ENCODE measurements around the gene VEGFA.

The VEGFA gene

DNA sequence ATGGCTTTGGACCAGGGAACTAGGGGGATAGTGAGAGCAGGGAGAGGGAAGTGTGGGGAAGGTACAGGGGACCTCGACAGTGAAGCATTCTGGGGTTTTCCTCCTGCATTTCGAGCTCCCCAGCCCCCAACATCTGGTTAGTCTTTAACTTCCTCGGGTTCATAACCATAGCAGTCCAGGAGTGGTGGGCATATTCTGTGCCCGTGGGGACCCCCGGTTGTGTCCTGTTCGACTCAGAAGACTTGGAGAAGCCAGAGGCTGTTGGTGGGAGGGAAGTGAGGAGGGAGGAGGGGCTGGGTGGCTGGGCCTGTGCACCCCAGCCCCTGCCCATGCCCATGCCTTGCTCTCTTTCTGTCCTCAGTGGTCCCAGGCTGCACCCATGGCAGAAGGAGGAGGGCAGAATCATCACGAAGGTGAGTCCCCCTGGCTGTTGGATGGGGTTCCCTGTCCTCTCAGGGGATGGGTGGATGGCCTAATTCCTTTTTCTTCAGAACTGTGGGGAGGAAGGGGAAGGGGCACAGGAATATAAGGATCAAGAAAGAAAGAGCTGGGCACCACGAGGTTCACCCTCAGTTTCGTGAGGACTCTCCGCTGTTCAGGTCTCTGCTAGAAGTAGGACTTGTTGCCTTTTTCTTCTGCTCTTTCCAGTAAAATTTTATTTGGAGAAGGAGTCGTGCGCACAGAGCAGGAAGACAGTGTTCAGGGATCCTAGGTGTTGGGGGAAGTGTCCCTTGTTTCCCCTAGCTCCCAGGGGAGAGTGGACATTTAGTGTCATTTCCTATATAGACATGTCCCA, 4.2 kb downstream of the VEGFA start:
- DNase-seq = no peak

DNA sequence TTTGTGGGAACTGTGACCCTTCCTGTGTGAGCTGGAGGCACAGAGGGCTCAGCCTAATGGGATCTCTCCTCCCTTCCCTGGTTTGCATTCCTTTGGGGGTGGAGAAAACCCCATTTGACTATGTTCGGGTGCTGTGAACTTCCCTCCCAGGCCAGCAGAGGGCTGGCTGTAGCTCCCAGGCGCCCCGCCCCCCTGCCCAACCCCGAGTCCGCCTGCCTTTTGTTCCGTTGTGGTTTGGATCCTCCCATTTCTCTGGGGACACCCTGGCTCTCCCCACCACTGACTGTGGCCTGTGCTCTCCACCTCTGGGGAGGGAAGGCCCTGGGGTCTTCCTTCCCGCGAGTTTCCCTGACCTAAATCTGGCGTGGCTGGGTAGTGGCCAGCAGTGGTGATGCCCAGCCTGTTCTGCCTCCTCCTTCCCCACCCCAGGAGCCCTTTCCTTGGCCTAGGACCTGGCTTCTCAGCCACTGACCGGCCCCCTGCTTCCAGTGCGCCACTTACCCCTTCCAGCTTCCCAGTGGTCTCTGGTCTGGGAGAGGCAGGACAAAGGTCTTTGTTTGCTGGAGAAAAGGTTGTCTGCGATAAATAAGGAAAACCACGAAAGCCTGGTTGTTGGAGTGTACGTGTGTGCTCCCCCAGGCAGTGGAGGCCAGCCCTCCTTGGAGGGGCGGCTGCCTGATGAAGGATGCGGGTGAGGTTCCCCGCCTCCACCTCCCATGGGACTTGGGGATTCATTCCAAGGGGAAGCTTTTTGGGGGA, 4.9 kb downstream of the VEGFA start:
- peak; percentile 85 for DNase-seq

DNA sequence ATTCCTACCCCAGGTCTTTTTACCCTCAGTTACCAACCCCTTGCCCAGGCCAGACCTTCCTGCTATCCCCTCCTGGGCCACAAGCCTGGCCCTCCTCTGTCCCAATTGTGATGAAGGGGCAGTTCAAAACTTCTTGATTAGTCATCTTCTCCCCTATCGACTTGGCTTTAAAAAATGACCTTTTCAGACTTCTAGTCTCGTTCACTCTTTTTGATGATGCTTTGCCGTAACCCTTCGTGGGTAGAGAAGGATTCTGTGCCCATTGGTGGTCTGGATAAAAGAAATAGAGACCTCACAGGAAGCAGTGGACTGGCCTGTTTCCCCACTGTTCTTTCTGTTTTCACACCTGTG, 5.5 kb downstream of the VEGFA start:
- no peak for DNase-seq

DNA sequence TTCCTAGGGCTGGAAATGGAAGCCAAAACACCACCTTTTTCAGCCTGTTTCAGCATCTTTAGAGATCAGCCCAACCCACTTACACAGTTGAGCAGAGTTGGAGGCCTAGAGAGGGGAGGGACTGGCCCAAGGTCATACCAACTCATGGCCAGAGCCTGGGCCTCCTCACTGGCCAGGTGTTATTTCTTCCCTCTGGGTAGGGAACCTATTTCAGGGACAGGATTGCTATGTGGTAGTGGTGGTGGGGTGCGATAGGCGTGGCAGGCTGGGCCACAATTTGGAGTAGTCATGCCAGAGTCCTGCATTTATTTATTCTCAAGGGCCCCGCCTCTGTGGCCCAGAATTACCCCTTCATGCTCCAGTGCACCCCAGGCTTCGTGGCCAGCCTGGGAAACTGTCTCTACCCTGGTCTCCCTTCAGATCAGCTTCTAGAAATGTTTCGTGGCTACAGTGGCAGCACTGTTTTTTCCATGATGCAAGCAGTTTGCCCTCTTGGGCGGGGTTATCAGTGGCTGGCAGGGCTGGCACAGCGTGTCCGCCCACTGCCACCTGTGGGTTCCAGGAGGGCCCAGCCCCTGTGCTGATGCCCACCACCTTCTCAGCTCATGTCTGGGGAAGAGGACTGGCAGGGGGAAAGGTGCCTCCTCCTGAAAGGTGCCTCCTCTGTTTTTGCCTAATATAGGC, 6.2 kb downstream of the VEGFA start:
- DNase-seq = no peak

DNA sequence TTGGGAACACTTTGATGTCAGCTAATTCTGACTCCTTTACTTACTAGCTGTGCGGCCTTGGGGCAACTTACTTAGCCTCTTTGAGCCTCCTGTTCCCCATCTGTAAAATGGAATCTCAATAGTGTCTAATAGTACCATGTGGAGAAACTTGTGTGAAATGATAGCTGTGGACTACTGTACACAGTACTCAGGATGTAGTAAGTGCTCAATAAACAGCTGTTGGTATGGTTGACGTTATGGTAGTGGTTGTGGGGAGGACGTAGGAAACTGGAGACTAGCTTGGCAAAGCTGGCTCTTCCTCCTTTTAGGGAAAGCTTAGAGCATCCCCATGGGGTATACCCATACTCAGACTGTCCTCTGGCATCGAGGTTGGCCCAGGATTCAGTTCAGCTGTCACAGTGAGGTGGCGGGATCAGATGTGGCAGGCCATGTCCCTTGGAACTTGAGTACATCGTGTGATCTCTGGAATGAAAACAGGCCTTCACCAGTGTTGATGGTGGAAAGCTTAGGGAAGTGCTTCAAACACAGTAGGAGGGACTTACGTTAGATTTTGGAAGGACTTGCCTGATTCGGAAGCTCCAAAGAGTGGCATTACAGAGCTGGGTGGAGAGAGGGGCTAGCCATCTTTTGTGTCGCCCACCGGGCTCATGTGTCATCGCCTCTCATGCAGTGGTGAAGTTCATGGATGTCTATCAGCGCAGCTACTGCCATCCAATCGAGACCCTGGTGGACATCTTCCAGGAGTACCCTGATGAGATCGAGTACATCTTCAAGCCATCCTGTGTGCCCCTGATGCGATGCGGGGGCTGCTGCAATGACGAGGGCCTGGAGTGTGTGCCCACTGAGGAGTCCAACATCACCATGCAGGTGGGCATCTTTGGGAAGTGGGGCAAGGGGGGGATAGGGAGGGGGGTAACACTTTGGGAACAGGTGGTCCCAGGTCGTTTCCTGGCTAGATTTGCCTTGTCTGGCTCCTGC, 7.1 kb downstream of the VEGFA start:
- no peak for DNase-seq

DNA sequence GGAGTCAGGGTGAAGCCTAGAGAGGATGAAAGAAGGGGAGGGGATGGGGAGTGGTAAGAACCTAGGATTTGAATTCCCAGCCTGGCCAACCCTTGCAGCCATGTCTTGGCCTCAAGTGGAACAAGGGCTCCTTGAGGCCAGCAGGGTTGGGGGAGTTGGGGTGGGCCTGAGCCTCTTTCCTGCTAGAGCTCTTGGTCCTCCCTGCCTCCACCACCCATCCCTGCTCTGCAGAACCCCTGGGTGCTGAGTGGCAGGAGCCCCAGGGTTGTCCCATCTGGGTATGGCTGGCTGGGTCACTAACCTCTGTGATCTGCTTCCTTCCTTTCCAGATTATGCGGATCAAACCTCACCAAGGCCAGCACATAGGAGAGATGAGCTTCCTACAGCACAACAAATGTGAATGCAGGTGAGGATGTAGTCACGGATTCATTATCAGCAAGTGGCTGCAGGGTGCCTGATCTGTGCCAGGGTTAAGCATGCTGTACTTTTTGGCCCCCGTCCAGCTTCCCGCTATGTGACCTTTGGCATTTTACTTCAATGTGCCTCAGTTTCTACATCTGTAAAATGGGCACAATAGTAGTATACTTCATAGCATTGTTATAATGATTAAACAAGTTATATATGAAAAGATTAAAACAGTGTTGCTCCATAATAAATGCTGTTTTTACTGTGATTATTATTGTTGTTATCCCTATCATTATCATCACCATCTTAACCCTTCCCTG, 8.3 kb downstream of the VEGFA start:
- no peak for DNase-seq

DNA sequence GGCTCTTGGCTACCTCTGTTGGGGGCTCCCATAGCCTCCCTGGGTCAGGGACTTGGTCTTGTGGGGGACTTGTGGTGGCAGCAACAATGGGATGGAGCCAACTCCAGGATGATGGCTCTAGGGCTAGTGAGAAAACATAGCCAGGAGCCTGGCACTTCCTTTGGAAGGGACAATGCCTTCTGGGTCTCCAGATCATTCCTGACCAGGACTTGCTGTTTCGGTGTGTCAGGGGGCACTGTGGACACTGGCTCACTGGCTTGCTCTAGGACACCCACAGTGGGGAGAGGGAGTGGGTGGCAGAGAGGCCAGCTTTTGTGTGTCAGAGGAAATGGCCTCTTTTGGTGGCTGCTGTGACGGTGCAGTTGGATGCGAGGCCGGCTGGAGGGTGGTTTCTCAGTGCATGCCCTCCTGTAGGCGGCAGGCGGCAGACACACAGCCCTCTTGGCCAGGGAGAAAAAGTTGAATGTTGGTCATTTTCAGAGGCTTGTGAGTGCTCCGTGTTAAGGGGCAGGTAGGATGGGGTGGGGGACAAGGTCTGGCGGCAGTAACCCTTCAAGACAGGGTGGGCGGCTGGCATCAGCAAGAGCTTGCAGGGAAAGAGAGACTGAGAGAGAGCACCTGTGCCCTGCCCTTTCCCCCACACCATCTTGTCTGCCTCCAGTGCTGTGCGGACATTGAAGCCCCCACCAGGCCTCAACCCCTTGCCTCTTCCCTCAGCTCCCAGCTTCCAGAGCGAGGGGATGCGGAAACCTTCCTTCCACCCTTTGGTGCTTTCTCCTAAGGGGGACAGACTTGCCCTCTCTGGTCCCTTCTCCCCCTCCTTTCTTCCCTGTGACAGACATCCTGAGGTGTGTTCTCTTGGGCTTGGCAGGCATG, 9.2 kb downstream of the VEGFA start:
- DNase-seq = no peak

DNA sequence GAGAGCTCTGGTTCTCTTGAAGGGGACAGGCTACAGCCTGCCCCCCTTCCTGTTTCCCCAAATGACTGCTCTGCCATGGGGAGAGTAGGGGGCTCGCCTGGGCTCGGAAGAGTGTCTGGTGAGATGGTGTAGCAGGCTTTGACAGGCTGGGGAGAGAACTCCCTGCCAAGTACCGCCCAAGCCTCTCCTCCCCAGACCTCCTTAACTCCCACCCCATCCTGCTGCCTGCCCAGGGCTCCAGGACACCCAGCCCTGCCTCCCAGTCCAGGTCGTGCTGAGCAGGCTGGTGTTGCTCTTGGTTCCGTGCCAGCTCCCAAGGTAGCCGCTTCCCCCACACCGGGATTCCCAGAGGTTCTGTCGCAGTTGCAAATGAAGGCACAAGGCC, 9.8 kb downstream of the VEGFA start:
- no peak for DNase-seq

DNA sequence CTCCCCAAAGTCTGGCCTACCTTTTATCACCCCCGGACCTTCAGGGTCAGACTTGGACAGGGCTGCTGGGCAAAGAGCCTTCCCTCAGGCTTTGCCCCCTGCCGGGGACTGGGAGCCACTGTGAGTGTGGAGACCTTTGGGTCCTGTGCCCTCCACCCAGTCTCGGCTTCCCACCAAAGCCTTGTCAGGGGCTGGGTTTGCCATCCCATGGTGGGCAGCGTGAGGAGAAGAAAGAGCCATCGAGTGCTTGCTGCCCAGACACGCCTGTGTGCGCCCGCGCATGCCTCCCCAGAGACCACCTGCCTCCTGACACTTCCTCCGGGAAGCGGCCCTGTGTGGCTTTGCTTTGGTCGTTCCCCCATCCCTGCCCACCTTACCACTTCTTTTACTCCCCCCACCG, 10.3 kb downstream of the VEGFA start:
- no peak for DNase-seq

DNA sequence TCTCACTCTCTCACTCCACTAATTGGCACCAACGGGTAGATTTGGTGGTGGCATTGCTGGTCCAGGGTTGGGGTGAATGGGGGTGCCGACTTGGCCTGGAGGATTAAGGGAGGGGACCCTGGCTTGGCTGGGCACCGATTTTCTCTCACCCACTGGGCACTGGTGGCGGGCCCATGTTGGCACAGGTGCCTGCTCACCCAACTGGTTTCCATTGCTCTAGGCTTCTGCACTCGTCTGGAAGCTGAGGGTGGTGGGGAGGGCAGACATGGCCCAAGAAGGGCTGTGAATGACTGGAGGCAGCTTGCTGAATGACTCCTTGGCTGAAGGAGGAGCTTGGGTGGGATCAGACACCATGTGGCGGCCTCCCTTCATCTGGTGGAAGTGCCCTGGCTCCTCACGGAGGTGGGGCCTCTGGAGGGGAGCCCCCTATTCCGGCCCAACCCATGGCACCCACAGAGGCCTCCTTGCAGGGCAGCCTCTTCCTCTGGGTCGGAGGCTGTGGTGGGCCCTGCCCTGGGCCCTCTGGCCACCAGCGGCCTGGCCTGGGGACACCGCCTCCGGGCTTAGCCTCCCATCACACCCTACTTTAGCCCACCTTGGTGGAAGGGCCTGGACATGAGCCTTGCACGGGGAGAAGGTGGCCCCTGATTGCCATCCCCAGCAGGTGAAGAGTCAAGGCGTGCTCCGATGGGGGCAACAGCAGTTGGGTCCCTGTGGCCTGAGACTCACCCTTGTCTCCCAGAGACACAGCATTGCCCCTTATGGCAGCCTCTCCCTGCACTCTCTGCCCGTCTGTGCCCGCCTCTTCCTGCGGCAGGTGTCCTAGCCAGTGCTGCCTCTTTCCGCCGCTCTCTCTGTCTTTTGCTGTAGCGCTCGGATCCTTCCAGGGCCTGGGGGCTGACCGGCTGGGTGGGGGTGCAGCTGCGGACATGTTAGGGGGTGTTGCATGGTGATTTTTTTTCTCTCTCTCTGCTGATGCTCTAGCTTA, 11.2 kb downstream of the VEGFA start:
- no peak for DNase-seq

DNA sequence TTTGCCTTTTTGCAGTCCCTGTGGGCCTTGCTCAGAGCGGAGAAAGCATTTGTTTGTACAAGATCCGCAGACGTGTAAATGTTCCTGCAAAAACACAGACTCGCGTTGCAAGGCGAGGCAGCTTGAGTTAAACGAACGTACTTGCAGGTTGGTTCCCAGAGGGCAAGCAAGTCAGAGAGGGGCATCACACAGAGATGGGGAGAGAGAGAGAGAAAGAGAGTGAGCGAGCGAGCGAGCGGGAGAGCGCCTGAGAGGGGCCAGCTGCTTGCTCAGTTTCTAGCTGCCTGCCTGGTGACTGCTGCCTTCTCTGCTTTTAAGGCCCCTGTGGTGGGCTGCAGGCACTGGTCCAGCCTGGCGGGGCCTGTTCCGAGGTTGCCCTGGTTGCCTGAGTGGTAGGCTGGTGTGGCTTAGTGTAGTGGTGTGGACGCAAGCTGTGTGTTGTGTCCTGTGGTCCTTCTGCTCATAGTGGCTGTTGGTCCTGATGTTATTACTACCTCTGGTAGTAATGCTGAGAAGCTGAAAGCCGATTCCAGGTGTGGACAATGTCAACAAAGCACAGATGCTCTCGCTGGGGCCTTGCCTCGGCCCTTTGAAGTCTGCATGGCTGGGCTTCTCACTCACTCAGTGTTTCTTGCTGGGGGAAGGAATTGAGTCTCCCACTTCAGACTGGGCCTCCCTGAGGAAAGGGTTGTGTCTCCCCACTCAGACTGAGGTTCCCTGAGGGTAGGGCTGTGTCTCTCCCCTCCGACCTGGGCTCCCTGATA, 12.1 kb downstream of the VEGFA start:
- DNase-seq = no peak

DNA sequence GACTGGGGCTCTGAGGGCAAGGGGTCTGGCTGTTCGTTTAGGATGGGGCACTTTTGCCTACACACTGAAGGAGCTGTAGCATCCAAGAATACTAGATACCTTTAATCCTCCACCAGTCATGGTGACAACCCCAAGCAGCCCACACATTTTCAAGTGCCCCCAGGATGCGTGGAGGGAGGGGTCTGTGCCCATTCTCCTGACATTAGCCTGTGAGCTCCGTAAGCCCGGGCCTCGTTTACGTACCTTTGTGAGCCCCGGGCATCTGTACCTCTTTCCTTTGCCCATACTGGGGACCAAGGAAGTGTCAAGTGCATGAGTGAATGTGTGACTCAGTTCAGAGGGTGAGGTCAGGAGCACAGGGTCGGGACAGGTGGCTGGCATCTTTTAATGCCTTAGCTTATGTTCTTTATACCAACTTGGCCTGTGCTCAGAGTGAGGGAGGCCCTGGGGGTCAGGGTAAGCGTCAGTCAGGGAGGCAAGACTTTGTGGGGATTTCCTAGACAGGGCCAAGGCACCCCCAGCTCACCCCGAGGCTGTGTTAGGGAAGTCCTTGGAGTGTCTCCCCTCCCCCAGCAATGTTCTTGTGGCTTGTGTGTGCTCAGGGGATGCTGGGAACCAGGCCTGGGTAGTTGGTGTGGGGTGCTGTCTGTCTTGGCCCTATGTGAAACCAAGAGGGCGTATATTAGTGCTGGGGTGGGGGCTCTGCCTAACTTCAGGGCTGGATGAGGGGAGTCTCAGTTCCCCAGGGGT, 12.9 kb downstream of the VEGFA start:
- no peak for DNase-seq

DNA sequence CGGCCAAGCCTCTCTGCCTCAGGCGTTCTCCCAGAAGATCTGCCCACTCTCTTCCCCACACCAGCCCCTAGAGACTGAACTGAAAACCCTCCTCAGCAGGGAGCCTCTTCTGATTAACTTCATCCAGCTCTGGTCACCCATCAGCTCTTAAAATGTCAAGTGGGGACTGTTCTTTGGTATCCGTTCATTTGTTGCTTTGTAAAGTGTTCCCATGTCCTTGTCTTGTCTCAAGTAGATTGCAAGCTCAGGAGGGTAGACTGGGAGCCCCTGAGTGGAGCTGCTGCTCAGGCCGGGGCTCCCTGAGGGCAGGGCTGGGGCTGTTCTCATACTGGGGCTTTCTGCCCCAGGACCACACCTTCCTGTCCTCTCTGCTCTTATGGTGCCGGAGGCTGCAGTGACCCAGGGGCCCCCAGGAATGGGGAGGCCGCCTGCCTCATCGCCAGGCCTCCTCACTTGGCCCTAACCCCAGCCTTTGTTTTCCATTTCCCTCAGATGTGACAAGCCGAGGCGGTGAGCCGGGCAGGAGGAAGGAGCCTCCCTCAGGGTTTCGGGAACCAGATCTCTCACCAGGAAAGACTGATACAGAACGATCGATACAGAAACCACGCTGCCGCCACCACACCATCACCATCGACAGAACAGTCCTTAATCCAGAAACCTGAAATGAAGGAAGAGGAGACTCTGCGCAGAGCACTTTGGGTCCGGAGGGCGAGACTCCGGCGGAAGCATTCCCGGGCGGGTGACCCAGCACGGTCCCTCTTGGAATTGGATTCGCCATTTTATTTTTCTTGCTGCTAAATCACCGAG, 14.2 kb downstream of the VEGFA start:
- DNase-seq = no peak

DNA sequence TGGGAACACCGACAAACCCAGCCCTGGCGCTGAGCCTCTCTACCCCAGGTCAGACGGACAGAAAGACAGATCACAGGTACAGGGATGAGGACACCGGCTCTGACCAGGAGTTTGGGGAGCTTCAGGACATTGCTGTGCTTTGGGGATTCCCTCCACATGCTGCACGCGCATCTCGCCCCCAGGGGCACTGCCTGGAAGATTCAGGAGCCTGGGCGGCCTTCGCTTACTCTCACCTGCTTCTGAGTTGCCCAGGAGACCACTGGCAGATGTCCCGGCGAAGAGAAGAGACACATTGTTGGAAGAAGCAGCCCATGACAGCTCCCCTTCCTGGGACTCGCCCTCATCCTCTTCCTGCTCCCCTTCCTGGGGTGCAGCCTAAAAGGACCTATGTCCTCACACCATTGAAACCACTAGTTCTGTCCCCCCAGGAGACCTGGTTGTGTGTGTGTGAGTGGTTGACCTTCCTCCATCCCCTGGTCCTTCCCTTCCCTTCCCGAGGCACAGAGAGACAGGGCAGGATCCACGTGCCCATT, 15.3 kb downstream of the VEGFA start:
- DNase-seq = no peak

DNA sequence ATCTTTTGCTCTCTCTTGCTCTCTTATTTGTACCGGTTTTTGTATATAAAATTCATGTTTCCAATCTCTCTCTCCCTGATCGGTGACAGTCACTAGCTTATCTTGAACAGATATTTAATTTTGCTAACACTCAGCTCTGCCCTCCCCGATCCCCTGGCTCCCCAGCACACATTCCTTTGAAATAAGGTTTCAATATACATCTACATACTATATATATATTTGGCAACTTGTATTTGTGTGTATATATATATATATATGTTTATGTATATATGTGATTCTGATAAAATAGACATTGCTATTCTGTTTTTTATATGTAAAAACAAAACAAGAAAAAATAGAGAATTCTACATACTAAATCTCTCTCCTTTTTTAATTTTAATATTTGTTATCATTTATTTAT, 15.9 kb downstream of the VEGFA start:
- DNase-seq = no peak

DNA sequence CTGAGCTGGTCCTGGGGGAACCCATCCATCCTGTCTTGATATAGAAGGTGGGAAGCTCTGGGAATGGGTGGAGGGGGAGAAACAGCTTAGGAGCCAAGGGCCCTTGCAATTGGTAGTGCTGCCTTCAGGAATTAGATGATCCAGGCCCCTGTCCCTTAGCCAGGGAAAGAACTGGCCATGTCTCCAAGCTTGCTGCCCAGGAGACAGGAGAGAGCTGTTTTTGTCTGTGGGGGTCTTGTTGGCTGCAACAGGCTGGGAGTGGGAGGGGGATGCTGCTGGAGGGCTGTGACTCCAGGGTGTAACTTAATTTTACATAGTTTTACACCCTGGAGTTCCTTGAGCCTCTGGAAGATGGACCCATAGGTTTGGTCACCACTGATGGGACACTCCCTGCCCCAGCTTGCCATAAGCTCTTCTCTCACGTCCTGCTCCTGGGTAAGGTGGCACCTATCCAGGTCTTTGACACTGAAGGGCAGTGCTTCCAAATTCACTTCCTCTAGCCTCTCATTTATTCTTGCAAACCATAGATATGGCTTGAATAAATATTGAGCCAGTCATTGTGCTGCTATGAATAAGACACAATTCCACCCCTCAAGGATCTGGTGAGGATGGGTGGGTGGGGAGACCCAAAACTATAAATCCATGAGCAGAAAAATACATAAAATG, 16.8 kb downstream of the VEGFA start:
- DNase-seq = no peak
